ENCODE measurements around the gene CWF19L2. TPM values are rescaled to one million over a fixed set of nuclear protein-coding genes. Genes with fewer than 3 reads are reported as not detected.
A peak's percentile ranks its signal among the peaks of the same experiment; 100 is the strongest.

Gene CWF19L2
- total RNA-seq, 1 experiment from 2014 or later = 18.4 TPM

GRCh38 chr11:107387666-107388065, 70.0 kb downstream of the CWF19L2 start:
- H4K91ac ChIP-seq (ENCODE audit: insufficient read length, low read depth, low read length) = no peak overlapping the region
- H4K20me1 ChIP-seq (ENCODE audit: control insufficient read depth, insufficient read depth, insufficient read length) = no peaks in the 10 kb centered on the region
- no peaks in the 10 kb centered on the region for H3K23me2 ChIP-seq (ENCODE audit: insufficient read length, low read depth, low read length, poor library complexity, severe bottlenecking)
- H3K14ac ChIP-seq (ENCODE audit: insufficient read depth, low read length) = no peak overlapping the region
- no peaks in the 10 kb centered on the region for H3K79me2 ChIP-seq (ENCODE audit: insufficient read depth, low read length)
- no peak overlapping the region for H3T11ph ChIP-seq (ENCODE audit: low read length)
- no peak overlapping the region for H2BK12ac ChIP-seq (ENCODE audit: insufficient read length, low read depth, low read length)
- H3K27me3 ChIP-seq (ENCODE audit: insufficient read depth, low read length) = no peaks in the 10 kb centered on the region
- H2AK5ac ChIP-seq (ENCODE audit: insufficient read length, low read length) = no peak overlapping the region
- H3K79me1 ChIP-seq (ENCODE audit: insufficient read depth, low read depth, low read length, poor library complexity, severe bottlenecking) = no peaks in the 10 kb centered on the region
- H3K4me2 ChIP-seq (ENCODE audit: insufficient read depth, insufficient read length, low read length) = no peak overlapping the region
- no peak overlapping the region for H2BK5ac ChIP-seq (ENCODE audit: insufficient read length, low read length)
- no peak overlapping the region for H4K8ac ChIP-seq (replicated peaks; ENCODE audit: insufficient read length, low read depth, low read length)
- H2BK20ac ChIP-seq (ENCODE audit: low read depth, low read length, poor library complexity, severe bottlenecking) = no peak overlapping the region
- H3K9ac ChIP-seq (ENCODE audit: extremely low read depth, insufficient read length, low read length) = no peak overlapping the region
- no peak overlapping the region for H4K5ac ChIP-seq (ENCODE audit: insufficient read length, low read depth, low read length)
- no peak for TF ChIP-seq CTCF (conservative IDR thresholded peaks at IDR 0.05)
- no peak overlapping the region for H3K18ac ChIP-seq (ENCODE audit: insufficient read length, low read depth, low read length)
- no peaks in the 10 kb centered on the region for H3K4me1 Mint-ChIP-seq
- H2AFZ ChIP-seq (ENCODE audit: low read length) = no peak overlapping the region
- H3K27ac ChIP-seq (ENCODE audit: insufficient read length, low read depth, low read length) = no peak overlapping the region
- H3K56ac ChIP-seq (ENCODE audit: insufficient read length, low read depth, low read length) = no peak overlapping the region
- DNase-seq = no peak
- H3K4ac ChIP-seq (ENCODE audit: low read depth, low read length) = no peak overlapping the region
- no peaks in the 10 kb centered on the region for H3K9me3 ChIP-seq (ENCODE audit: control insufficient read depth, low read depth, low read length)
- no peaks in the 10 kb centered on the region for H3K4me1 ChIP-seq (ENCODE audit: insufficient read depth, low read length)
- no CpG with 5 or more reads among the region's 6 CpGs for whole genome bisulfite sequencing (ENCODE audit: extremely low coverage, insufficient read length, low lambda C conversion rate)
- H3K4me3 Mint-ChIP-seq = no peak overlapping the region
- no peak overlapping the region for H2BK120ac ChIP-seq (ENCODE audit: low read depth, low read length, poor library complexity, severe bottlenecking)
- H3K9me3 Mint-ChIP-seq = no peaks in the 10 kb centered on the region
- no peak overlapping the region for H2BK15ac ChIP-seq (ENCODE audit: low read depth, low read length)
- peaks cover 9 to 23% (median 20%) of the 10 kb centered on the region in 3 experiments; a peak in 6 of 7 replicates for H3K36me3 Mint-ChIP-seq (ENCODE audit: insufficient read depth in 1 of 3, low read depth in 3 of 3)
- peak overlapping the region in 1 of 3 experiments; percentile 42; a peak in 1 of 7 replicates for H3K27ac Mint-ChIP-seq
- H3K23ac ChIP-seq (ENCODE audit: insufficient read length, low read depth, low read length) = no peak overlapping the region
- no peaks in the 10 kb centered on the region for H3K27me3 Mint-ChIP-seq (ENCODE audit: low read depth)

Measured in H9 (cell line).